Mucosa of stomach (tissue), 1 donor: ENCODE measurements around the gene ADARB2.
"Not testable (repeated sequence)": the region's sequence is repeated elsewhere in the genome, so short reads cannot be mapped to it uniquely, and the experiment has no call there.

Experiments
- H3K27me3 ChIP-seq: one replicate; pipeline ENCODE4 v1.7.0; 2013; ENCODE audit warnings: mild to moderate bottlenecking, low read length; ENCODE audit not compliant: control insufficient read depth, insufficient read depth
- H3K36me3 ChIP-seq: one replicate; pipeline ENCODE4 v1.7.0; 2013; ENCODE audit warnings: low read length; ENCODE audit not compliant: control insufficient read depth, insufficient read depth
- H3K4me1 ChIP-seq: one replicate; pipeline ENCODE4 v1.7.0; 2013; ENCODE audit warnings: mild to moderate bottlenecking, low read length; ENCODE audit not compliant: control insufficient read depth, insufficient read depth
- H3K4me3 ChIP-seq: one replicate; pipeline ENCODE4 v1.7.0; 2013; ENCODE audit warnings: low read length
- H3K9ac ChIP-seq: one replicate; pipeline ENCODE4 v1.7.0; 2013; ENCODE audit warnings: mild to moderate bottlenecking, low read length, moderate library complexity
- H3K9me3 ChIP-seq: one replicate; pipeline ENCODE4 v1.7.0; 2013; ENCODE audit warnings: mild to moderate bottlenecking, low read length, moderate library complexity; ENCODE audit not compliant: control insufficient read depth
- donor health status: Pancreatic carcinoma.

The ADARB2 gene

GRCh38 chr10:1468811-1469210 is 268.5 kb downstream of the ADARB2 start:
- Histone ChIP-seq H3K4me1 (peaks cover 16% of the 10 kb centered on the region), H3K9ac (no peak overlapping the region), H3K27me3 (peaks cover 8% of the 10 kb centered on the region), H3K36me3 (no peaks in the 10 kb centered on the region), H3K4me3 (no peak overlapping the region), H3K9me3 (no peaks in the 10 kb centered on the region)

- H3K9ac ChIP-seq, result no peak overlapping the region
- no peaks in the 10 kb centered on the region for H3K9me3 ChIP-seq
- H3K4me1 ChIP-seq, result peaks cover 16% of the 10 kb centered on the region
- no peak overlapping the region for H3K4me3 ChIP-seq
- H3K36me3 ChIP-seq, result no peaks in the 10 kb centered on the region
- peaks cover 7% of the 10 kb centered on the region for H3K27me3 ChIP-seq
Observed at GRCh38 chr10:1467334-1468076, 269.8 kb downstream of the ADARB2 start.

GRCh38 chr10:1465993-1466764 is 271.1 kb downstream of the ADARB2 start:
- H3K27me3 ChIP-seq, result peaks cover 3% of the 10 kb centered on the region
- H3K9me3 ChIP-seq, result no peaks in the 10 kb centered on the region
- peaks cover 16% of the 10 kb centered on the region for H3K4me1 ChIP-seq
- H3K4me3 ChIP-seq, result no peak overlapping the region
- H3K36me3 ChIP-seq, result no peaks in the 10 kb centered on the region
- H3K9ac ChIP-seq, result no peak overlapping the region

DNA sequence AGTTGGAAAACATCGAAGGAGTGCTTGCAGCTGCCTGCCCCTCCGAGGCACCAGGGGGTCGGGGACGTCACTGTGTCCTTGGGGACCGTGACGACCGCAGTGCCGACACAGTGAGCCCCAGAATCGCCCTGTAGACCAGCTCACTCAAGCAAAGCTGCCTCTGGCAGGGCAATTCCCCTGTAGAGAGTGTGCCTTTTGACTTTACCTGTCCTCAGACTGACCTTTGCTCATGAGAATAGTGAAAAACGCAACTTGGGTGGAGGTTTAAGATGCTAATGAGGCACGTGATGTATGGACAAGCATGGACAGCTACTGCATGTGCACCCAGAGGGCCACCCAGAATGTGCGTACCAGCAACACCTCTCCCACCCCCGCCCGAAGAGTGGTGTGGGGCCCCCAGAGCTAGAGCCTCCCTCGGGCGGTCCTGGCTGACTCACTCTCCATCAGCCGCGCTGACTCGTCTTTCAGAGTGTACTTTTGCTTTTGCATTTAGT is 271.9 kb downstream of the ADARB2 start:
- Histone ChIP-seq H3K27me3 (peaks cover 3% of the 10 kb centered on the region), H3K4me3 (no peak overlapping the region), H3K36me3 (no peaks in the 10 kb centered on the region), H3K9ac (no peak overlapping the region), H3K9me3 (no peaks in the 10 kb centered on the region), H3K4me1 (peaks cover 16% of the 10 kb centered on the region)

- no peaks in the 10 kb centered on the region for H3K36me3 ChIP-seq
- peaks cover 3% of the 10 kb centered on the region for H3K27me3 ChIP-seq
- H3K4me1 ChIP-seq, result peaks cover 16% of the 10 kb centered on the region
- no peak overlapping the region for H3K4me3 ChIP-seq
- no peaks in the 10 kb centered on the region for H3K9me3 ChIP-seq
- H3K9ac ChIP-seq, result no peak overlapping the region
Observed at GRCh38 chr10:1464881-1465417, 272.4 kb downstream of the ADARB2 start.

GRCh38 chr10:1463971-1464370 is 273.4 kb downstream of the ADARB2 start:
- H3K4me1 ChIP-seq, result peaks cover 16% of the 10 kb centered on the region
- not testable (repeated sequence) for H3K9ac ChIP-seq, H3K27me3 ChIP-seq, H3K9me3 ChIP-seq, H3K4me3 ChIP-seq, H3K36me3 ChIP-seq

GRCh38 chr10:1462994-1463633 is 274.2 kb downstream of the ADARB2 start:
- H3K9me3 ChIP-seq, result no peaks in the 10 kb centered on the region
- H3K27me3 ChIP-seq, result peaks cover 3% of the 10 kb centered on the region
- H3K4me3 ChIP-seq, result no peak overlapping the region
- H3K9ac ChIP-seq, result no peak overlapping the region
- peaks cover 16% of the 10 kb centered on the region for H3K4me1 ChIP-seq
- H3K36me3 ChIP-seq, result no peaks in the 10 kb centered on the region

DNA sequence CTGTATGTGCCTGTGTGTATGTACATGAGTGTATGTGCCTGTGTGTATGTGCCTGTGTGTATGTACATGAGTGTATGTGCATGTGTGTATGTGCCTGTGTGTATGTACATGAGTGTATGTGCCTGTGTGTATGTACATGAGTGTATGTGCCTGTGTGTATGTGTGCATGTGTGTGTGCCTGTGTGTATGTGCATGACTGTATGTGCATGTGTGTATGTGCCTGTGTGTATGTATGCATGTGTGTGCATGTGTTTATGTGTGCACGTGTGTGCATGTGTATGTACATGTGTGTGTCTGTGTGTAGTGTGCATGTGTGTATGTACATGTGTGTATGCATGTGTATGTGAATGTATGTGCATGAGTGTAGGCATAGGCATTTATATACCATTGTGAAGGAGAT is 274.8 kb downstream of the ADARB2 start:
- Histone ChIP-seq H3K9ac (no peak overlapping the region), H3K9me3 (no peaks in the 10 kb centered on the region), H3K36me3 (no peaks in the 10 kb centered on the region), H3K27me3 (peaks cover 3% of the 10 kb centered on the region), H3K4me3 (no peak overlapping the region), H3K4me1 (peaks cover 16% of the 10 kb centered on the region)

GRCh38 chr10:1462032-1462431 is 275.3 kb downstream of the ADARB2 start:
- no peak overlapping the region for H3K9ac ChIP-seq
- H3K4me1 ChIP-seq, result peaks cover 16% of the 10 kb centered on the region
- H3K36me3 ChIP-seq, result no peaks in the 10 kb centered on the region
- no peak overlapping the region for H3K4me3 ChIP-seq
- H3K9me3 ChIP-seq, result no peaks in the 10 kb centered on the region
- H3K27me3 ChIP-seq, result peaks cover 3% of the 10 kb centered on the region

DNA sequence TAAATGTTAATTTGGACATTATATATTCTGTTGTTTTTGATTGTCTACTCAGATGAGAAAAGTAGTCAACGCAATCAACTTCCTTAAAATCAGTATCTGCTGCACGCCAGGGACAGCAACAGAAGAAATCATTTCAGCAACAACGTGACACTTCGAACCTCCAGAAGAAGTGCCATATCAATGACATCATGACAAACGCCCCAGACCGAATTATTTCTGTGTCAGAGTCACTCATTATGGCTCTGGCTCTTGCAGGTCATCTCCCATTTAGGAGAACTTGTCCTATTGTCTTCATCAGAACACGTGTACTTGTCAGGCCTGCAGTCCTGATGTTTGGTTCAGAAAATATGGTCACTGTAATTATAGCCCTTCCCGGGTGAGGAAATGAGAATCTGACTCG is 276.3 kb downstream of the ADARB2 start:
- Histone ChIP-seq H3K36me3 (no peaks in the 10 kb centered on the region), H3K9me3 (no peaks in the 10 kb centered on the region), H3K4me3 (no peak overlapping the region), H3K4me1 (peaks cover 12% of the 10 kb centered on the region), H3K9ac (no peak overlapping the region), H3K27me3 (peaks cover 3% of the 10 kb centered on the region)

DNA sequence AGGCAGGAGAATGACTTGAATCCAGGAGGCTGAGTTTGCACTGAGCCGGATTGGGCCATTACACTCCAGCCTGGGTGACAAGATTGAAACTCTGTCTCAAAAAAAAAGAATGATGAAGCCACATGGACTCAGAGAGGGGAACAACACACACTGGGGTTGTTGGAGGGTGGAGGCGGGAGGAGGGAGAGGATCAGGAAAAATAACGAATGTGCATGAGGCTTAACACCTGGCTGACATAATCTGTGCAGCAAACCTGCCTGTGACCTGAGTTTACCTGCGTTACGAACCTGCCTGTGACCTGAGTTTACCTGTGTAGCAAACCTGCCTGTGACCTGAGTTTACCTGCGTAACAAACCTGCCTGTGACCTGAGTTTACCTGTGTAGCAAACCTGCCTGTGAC is 277.7 kb downstream of the ADARB2 start:
- not testable (repeated sequence) for H3K9ac ChIP-seq, H3K27me3 ChIP-seq, H3K4me1 ChIP-seq

DNA sequence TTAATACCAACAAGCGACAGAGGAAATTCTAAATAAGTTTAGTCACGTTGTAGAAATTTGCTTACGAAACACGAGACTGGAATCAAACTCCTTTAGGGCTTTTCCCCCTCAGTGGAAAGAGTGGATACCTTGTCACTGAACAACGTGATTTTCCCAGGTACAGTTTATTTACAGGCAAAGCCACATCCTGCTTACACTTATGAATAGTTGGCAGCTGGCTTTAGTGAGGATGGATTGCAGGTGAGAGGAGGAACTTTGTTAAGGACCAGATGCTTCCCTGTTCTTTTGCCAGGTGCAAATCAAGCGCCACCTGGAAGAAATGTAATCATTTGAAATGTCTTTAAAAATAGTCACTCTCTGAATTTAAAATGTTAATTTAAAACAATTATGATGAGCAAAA is 282.4 kb downstream of the ADARB2 start:
- H3K4me1 ChIP-seq, result peaks cover 9% of the 10 kb centered on the region
- H3K9ac ChIP-seq, result no peak overlapping the region
- H3K36me3 ChIP-seq, result no peaks in the 10 kb centered on the region
- H3K9me3 ChIP-seq, result no peaks in the 10 kb centered on the region
- H3K4me3 ChIP-seq, result no peak overlapping the region
- H3K27me3 ChIP-seq, result peaks cover under 1% of the 10 kb centered on the region

More for the DNA sequence above, 277.7 kb downstream of the ADARB2 start:
- H3K9me3 ChIP-seq, H3K4me3 ChIP-seq, H3K36me3 ChIP-seq: not testable (repeated sequence)
